GM19035 (cell line): Measurements from ENCODE around the gene PPAN.

Experiments used
- ATAC-seq: cut with Tn5 transposase; IDR thresholded peaks from one replicate; pipeline ENCODE4 v1.9.1; 2021; ENCODE audit not compliant: unreplicated experiment

The PPAN gene

DNA sequence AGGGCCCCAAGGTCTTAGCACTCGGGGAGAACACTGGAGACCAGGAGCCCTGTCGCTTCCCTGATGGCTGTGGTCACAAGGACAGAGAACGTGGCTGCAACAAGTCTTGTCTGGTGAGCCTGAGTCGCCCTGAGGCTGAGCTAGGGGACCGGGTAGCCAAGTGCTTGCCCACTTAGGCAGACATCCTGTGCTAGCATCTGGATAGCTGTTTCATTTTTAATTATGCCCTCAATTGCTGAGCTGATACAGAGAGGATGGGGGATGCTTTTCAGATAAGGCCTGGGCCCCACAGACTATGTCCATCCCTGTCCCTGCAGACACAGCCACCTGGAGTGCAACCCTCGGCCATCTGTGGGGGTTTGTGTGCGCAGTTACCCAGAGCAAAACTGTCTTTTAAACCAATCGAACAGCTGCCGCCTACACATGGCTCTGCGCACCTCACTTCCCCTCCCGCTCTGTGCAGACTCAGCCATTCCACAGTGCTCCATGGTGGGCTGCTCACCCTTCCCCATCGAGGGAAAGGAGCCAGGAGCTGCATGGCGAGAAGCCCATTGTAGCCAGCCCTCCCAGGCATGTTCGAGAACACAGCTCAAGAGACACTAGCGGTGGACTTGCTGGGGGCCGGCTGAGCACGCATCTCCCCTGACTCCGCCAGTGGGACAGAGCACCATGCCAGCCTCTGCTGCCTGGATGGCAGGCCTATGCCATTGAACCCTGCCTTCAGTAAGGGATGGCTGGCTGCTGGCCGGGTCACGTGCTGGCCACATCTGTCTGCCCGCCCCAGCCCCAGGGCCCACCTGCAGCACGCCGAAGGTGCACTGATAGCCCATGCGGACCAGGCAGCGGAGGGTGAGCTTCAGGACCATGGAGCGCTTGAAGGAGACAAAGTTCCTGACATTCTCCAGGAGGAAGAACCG is 33.0 kb downstream of the PPAN start:
- no peak for ATAC-seq

DNA sequence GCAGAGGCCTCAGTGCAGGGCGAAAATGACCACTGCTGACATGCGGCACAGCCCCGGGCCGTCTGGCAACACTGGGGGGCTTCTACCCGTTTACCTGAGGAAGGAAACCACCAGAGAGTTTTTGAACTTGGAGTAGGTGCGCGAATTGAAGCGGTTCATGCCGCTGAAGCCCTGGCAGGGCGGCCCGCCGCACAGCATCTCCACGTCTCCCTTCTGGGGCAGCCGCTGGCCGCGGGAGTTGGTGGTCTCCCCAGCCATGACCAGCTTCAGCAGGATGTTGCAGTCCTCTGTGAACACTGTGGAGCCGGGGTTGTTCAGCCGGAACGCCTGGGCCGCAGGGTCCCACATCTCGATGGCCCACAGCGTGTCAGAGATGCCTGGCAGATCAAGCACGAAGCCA is 33.8 kb downstream of the PPAN start:
- no peak for ATAC-seq

DNA sequence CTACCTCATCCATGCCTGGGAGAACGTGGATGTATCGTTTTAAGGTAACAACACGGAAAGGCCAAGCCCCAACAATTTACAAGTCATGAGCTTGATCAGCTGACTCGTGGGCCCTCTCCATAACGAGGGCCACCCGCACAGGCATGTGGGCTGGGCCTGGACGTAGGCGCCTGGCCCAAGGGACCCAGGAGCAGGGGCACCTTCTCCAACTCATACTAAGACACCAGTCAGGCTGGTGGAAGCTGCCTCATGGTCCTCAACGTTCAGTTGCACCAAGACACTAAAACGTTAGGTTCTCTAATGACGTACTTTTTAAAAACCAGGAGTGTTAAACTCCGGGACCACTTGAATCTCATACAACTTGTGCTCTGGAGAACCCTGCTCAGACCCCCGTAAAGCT is 35.3 kb downstream of the PPAN start:
- ATAC-seq = no peak

DNA sequence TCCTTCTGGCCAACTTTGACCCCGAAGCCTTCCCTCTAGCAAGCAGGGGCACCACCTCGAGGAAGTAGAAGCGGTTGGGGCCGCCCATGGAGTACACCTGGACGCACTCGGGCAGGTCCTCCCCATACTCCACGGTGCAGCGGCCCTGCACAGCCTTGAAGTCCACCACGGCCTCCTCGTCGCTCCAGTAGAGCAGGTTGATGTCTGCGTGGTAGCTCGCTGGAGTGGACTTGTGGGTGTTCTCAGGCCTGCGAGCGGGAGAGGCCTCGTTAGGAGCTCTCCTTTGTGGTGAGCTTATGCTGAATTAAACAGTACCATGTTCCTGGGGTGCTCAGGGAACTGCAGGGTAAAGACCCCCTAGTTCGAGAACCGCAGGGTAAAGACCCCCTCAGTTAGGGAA is 35.8 kb downstream of the PPAN start:
- ATAC-seq = no peak

DNA sequence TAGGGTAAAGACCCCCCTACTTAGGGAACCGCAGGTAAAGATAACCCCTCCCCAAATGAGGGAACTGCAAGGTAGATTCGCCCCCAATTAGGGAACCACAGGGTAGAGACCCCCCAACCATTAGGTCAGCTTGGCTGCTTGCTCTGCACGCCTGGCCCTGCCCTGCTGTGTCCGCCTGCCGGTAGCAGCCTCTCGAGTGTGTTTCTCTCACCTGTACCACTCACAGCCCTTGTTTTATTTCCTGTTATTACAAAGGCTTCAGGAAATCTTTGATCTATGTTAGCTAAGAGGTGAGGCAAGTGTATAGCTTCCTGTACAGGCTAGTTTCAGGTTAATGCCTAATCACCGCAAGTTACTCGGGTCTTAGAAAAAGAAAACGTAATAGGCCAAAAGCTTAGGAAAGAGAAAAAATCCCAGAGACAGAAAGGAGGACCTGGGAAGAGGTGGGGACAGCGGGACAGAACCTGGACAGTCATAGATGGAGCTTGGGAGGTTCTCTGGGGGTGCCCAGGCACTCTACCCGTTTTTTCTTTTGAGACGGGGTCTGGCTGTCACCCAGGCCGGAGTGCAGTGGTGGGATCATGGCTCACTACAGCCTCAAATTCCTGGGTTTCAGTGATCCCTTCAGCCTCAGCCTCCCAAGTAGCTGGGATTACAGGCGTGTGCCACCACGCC is 36.7 kb downstream of the PPAN start:
- no peak for ATAC-seq

DNA sequence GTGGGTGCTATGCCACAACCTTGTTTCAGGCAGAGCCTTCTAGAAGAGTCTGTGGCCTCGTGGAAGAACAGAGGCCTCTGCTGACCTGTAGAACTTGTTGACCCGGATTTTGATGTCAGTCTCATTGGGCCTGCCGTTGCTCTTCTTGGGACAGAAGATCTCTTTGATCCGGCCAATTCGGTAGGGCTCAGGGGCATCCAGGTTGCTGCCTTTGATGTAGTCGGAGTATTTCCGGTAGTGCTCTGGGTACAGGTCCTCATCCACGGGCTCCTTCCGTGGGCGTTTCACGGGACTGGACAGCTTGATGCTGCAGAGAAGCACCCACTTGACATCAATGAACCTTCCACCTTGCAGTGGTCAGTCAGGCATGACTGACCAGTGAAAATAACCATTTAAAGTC is 37.5 kb downstream of the PPAN start:
- ATAC-seq = no peak

DNA sequence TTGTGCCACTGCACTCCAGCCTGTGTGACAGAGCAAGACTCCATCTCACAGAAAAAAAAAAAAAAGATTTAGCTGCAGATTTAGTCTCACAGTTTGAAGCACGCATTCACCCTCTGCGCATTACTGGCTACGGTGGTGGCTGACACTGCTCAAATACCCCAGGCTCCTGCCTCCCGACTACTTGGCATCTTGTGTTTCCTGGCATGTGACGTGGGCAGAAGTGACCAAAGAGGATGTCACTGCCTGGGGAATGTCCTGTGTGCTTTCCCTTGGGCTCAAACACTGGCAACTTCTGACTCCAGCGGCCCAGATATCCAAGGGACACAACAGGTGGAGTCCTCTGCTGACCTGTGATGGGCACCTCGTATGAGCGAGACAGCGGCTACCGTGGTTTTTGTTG is 38.2 kb downstream of the PPAN start:
- ATAC-seq = no peak

DNA sequence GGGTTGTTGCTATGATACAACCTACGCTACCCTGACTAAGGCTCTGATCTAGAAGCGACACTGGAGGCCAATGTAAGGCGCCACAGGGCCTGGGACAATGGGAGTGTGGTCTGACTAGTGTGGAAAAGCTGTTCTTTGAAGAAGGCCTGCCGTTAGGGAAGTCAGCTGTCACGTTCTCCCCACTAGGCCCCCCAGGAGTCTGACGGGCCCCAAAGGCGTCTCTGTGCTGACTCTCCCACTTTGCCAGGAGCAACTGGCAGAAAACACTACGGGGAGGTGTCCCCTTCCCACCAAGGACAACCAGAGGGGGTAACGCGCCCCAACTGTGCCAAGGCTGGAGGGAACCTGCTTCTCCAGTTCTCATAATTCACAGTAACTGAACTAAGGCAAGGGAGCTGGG is 38.9 kb downstream of the PPAN start:
- ATAC-seq = no peak

DNA sequence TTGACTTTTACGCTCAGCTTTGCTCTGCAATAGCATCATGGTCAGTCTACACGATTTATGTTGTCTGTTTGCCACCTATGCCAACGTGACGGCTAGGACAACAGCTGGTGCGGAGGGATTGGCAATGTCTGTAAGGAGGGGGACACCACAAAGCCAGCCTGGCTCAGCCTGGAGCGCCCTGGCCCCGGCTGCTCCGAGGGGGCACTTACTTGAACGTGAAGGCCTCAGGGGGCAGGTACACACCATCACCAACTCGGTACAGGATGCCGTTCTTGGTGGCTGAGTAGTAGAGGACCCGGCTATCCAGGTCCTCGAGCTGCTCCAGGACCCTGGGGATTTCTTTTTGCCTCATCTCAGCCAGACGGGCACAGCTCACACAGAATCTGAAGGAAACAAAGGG is 40.0 kb downstream of the PPAN start:
- no peak for ATAC-seq

DNA sequence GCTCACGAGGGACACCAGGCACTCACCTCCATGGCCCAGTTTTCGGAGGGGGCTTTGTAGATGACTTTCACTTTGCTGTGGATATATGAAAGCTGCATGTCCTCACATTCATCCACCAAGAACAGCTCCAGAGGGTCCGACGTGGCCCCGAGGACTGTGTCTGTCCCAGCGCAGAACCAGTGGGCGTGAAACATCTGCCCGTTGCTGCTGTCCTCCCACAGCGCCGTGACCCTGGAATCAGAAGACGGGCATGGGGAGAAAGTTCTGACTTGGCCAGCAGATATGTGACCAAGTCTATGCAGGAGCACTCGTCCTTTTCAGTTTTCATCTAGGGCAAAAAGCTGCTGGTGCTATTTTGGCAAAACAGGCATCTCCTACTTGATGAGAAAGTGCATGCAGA is 43.3 kb downstream of the PPAN start:
- no peak for ATAC-seq

DNA sequence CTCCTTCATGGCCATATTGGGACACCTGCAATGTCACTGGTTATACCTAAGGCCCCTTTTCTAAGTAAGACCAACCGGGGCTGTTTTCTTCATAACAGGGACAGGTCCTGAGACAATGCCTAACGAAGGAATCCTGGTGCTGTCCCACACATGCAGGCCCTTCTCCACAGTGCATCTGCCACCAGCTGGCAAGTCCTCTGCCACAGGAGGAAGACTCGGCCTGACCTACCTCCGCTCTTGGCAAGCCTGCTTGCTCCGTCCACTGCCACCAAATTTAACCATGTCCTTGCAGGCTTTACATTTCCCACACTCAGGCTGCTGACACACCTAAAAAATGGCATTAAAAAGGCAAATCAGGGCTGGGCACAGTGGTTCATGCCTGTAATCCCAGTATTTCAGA is 45.4 kb downstream of the PPAN start:
- no peak for ATAC-seq

DNA sequence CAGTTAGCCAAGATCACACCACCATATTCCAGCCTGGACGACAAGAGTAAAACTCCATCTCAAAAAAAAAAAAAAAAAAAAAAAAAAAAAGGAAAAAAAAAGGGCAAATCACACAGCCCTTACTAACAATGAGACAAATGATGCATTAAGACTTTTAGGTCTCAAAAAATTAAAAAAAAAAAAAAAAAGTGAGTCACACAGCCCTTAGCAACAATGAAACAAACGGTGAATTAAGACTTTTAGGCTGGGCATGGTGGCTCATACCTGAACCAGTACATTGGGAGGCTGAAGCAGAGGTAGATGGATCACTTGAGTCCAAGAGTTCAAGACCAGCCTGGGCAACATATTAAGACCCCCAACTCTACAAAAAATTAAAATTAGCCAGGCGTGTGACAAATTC is 45.9 kb downstream of the PPAN start:
- no peak for ATAC-seq

DNA sequence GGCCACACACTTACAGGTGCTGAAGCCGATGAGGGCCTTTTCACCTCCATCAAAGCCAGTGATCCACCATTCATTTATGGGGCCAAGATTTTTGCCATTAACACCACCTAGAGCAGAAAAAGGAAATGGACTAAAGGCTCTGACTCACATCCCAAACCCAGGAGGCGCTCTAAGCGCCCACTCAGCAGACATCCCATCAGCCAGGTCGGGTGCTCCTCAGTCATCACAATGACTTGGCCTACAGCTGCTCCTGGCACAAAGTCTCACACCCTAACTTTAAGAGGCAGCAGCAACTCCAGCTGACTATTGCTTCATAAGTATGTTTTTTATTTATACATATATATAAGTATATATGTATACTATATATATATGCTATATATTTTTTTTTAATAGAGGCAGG is 49.7 kb downstream of the PPAN start:
- no peak for ATAC-seq

DNA sequence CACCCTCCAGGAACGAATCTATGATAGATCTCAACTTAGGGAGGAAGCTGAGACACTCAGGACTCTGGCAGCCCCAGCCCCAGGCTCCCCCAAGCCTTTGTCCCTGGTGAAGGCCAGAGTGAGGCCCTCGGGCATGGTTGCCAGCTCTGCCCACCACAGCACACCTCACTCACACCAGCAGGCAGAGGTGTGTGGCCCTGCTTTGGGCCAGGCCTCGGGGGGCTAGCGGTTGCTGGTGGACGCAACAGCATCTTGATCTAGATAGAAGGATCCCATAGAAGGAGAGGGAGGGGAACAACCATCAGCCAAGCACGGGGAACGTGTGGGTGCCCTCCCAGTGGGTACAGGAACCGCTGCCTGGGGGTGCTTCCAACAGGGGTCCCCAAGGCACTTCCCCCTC is 51.9 kb downstream of the PPAN start:
- no peak for ATAC-seq

DNA sequence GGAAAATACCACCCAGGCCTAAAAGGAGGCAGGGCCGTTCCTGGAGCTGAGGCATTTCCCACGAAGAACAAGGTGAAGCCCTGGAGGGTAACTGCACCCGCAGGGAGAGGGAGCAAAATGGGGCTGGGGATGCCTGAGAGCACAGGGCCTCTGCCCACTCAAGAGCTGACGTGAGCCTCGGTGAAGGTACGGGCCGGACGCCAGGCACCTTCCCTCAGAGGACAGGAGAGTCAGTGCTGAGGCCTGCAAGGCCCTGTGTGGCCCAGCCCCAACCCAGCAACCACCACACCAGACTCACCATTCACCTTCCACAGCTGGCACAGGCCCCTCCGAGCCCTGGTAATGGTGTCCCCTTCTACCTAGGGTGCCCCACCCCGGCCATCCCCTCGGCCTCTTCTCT is 52.3 kb downstream of the PPAN start:
- no peak for ATAC-seq

DNA sequence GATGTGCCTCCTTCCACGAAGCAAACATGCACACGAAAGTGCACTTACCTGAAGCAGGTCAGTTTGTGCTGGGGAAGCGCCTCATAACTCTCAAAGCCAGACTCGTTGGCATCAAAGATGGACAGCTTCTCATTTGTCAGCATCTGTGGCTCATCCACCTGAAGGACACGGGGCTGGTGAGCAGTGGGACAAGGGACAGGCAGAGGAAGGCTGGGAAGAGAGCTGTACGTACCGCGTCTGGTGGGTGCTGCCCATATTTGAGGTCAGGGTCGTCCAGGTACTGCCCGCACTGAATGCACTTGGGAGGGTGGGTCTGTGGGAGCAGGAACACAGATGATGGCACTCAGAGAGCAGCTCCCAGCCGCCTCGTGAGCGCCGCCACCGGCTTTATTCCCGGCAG is 53.4 kb downstream of the PPAN start:
- ATAC-seq = no peak
